GM18951 (cell line): ENCODE data around the gene STARD3.

Source experiments
- POLR2A ChIP-seq: IDR thresholded peaks from 4 replicates; pipeline ENCODE4 v1.6.1; 2011; ENCODE audit warnings: mild to moderate bottlenecking; ENCODE audit not compliant: insufficient read length, insufficient read depth; ENCODE audit errors: extremely low read depth
- in situ Hi-C: fragments of 300-500 bp; cut with MboI; formaldehyde crosslinking; loops from one replicate; pipeline ENCODE4 v1.12.0; 2022; ENCODE audit warnings: low sequenced_read_pairs, mixed read lengths, inconsistent platforms; ENCODE audit not compliant: unreplicated experiment

Gene STARD3

GRCh38 chr17:39619786-39620101 is 17.2 kb upstream of the STARD3 start:
- TF ChIP-seq POLR2A = no peak
- in situ Hi-C loops = no loop called here

DNA sequence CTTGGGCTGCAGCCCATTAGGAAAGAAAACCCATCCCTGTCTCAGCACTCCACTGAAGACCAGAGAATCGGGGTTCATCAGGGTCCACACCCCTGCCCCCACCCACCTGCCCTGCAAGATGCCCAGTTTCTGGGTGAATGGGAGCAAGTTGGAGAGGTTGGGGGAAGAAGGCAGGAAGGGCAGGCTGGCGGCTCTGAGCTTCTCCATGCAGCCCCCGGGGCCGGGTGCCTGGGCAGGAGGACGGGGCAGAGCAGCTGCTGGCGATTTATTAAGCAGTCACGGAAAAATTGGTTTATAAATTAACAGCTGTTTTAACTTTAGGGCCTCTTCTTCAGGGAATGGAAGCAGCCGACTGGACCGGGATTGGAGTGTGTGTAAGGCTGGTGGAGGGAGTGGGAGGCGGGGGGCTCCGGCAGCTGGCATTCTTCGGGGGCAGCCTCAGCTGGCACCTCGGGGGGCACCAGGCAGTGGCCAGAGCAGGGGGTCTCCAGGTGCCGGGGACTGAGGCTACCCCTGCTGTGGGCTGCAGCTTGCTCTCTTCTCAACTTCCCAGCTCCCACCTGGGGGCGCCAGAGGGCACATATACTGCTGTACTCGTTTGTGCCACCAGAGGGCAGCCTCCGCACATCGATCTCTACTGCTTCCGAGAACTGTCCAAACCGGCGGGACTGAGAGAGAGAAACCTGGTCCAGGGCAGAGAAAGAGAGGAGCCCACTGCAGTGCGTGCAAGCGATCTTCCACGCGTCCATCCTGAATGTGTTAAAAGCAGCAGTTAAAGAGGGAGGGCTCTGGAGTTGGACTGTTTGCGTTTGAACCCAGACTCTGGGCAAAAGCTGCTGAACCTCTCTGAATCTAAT is 15.2 kb upstream of the STARD3 start:
- no peak for TF ChIP-seq POLR2A
- in situ Hi-C loops = no loop called here

GRCh38 chr17:39622380-39623006 is 14.5 kb upstream of the STARD3 start:
- TF ChIP-seq POLR2A = no peak
- in situ Hi-C loops = no loop called here

GRCh38 chr17:39623356-39623950 is 13.5 kb upstream of the STARD3 start:
- in situ Hi-C loops = no loop called here
- TF ChIP-seq POLR2A = no peak

DNA sequence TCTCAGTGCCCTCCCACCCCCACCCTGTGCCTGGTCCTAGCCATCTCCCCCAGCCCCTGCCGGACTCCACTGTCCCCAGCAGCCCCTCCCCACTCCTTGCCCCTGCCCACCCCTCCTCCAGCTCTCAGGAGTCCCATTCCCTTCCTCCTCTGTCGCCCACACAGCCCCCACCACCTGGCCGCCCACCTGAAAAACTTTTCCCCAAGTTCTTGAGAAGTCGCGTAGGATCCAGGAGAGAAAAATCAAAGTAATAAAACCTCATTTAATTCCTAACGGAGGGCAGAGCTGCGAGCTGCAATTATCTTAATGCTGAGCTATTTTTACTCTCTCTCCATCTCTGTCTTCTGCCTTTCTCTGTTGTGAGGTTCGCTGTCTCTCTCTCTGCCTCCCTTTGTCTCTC is 12.6 kb upstream of the STARD3 start:
- in situ Hi-C loops = no loop called here
- TF ChIP-seq POLR2A = no peak

DNA sequence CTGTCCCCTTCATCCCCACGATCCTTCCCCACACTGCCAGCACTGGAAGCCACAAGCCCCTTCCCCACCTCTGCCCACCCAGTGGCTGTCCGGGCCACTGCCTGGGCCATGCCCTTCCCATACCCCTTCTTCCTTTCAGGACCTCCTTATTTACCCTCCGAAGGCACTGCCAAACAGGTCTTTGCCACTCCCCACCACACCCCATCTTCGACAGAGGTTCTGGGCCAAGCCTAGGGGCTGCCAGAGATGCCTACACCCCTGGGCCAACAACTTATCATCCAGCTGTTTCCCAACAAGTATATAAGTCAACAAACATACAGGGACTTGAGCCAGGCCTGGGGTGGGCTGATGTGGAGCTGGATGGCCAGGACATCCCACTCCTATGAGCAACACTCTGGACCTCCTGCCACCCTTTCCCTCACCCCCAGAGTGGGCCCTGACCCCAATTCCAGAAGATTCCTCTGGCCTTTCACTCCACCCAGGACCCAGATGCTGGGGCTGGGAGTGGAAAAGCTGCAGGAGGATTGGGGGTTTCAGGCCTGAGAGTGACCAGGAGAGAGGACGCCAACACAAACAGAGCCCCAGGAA is 11.7 kb upstream of the STARD3 start:
- TF ChIP-seq POLR2A = no peak
- in situ Hi-C loops = no loop called here

DNA sequence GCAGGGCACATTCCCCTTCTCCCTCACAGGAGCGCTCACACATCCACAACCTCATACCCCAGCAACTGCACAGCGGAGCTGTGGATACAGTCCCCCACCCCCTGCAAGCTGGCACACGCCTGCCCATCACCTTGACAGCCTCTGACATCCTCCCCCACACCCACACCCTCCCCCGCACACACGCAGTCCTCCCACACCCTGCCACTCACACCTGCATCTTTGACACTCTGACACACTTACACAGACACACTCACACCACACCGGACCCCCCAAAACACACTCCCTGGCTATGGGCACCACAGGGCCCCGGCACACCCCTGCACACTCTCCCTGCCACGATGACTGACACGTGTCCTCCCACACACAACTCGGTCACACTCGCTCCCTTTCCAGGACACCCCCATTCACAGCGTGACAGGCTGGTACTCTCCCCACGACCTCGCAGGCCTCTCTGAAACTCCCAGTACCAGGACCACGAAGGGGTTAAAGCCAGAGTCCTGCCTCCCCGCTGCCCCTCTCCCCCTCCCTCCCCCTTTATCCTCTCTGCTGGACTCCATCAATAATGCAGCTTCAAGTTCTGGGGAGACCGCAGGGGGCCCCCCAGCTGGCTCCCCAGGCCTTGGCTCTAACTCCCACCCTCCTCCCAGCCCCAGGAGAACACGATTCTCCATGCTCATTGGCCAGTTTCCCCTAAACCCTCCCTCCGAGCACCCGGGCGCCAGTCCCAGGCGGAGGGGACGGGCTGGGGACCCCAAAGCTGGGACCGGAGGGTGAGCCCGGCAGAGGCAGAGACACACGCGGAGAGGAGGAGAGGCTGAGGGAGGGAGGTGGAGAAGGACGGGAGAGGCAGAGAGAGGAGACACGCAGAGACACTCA is 10.5 kb upstream of the STARD3 start, which contains the start of gene PPP1R1B:
Gene PPP1R1B (plus strand): TSS at position 782 of the 876 bp plus-strand sequence. CDS start 441 bp downstream, outside the sequence.
- in situ Hi-C loops = no loop called here
- TF ChIP-seq POLR2A = no peak

DNA sequence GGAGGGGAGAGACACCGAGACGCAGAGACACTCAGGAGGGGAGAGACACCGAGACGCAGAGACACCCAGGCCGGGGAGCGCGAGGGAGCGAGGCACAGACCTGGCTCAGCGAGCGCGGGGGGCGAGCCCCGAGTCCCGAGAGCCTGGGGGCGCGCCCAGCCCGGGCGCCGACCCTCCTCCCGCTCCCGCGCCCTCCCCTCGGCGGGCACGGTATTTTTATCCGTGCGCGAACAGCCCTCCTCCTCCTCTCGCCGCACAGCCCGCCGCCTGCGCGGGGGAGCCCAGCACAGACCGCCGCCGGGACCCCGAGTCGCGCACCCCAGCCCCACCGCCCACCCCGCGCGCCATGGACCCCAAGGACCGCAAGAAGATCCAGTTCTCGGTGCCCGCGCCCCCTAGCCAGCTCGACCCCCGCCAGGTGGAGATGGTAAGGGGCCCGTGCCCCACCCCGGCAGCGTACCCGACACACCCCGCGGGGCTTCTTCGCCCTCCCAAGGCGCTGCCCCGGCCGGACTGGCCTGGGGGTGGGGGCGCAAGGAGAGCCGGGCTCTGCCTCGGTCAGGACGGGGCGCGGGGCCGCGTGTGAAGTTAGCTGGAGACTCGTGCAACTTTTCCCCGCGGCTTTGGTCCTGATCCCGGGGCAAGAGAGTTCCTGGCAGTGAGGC is 9.8 kb upstream of the STARD3 start:
- no peak for TF ChIP-seq POLR2A

DNA sequence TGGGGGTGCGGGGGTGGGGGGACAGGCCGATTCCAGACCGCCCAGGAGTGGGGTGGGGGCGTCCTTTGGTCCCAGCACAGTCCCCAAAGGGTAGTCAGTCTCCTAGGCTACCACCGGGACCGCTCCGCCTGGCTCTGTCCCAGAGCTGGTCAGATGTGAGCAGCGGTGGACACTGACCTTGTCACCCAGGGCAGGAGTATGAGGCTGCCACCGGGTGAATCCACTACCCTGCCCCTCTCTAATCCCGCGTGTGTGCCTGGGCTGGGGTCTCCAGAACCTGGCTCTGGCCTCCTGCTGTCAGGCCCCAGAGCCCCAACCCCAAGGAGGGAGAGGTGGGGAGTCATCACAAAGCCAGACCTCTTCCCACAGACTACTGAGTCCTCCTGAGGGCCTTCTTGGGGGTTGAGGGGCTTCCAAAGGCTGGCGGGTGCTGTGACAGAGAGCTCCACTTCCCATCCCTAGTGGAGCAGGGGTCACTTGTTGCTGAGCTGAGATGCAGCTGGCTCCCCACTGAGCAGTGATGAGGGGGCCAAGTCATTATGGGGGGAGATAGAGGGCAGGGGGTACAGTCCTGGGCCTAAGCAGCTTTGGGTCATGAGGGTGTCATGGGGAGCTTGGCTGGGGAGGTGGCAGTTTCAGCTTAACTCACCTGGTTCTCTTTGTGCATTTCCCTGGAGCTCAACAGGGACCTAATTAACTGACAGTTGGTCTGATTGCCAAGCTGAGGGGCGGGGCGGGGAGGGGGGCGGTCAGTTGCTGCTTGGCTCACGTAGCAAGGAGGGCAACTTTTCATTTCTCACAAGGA is 9.0 kb upstream of the STARD3 start:
- in situ Hi-C loops = no loop called here
- TF ChIP-seq POLR2A = no peak

More for the DNA sequence above, 9.8 kb upstream of the STARD3 start:
- in situ Hi-C loops = no loop called here

- no peak for TF ChIP-seq POLR2A
- in situ Hi-C loops = no loop called here
Observed at GRCh38 chr17:39628655-39629493, 8.1 kb upstream of the STARD3 start.

DNA sequence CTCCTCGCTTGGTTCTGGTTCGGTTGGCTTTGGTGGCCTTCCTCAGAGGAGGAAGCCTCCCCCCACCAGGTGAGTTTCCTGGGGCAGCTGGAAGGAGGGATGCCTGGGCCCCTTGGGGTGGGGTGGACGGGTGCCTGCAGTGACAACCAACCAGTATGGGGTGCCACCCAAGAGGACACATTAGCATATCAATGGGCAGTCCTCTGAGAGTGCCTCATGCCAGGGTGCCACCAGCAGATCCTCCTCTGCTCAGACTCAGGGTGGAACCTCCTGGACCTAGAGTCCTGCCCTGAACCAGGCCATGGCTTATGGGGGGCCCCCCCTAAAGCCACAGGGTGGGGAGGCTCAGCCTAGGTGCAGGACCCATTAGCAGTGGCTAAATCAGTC is 7.5 kb upstream of the STARD3 start:
- in situ Hi-C loops = no loop called here
- TF ChIP-seq POLR2A = no peak
